OCI-LY3 (cell line): ENCODE data around the gene TMEM125.

ENCODE experiments used
- EZH2phosphoT487 ChIP-seq: fragments of 200-600 bp; shearing (Covaris generic); IDR thresholded peaks from 2 replicates; pipeline ENCODE4 v1.6.1; 2018; ENCODE audit warnings: antibody characterized with exemption, mixed run types, low read depth
- TF ChIP-seq, protein P1 (sequence below): fragments of 200-600, 300-600 bp; sonication (generic); IDR thresholded peaks from 2 replicates; pipeline ENCODE4 v1.5.1; 2014; ENCODE audit warnings: antibody characterized with exemption, low read length, low read depth

GRCh38 chr1:43288058-43288784 lies 18.4 kb downstream of the TMEM125 start:
- no peak for TF ChIP-seq EZH2phosphoT487
- TF ChIP-seq, protein P1, sequence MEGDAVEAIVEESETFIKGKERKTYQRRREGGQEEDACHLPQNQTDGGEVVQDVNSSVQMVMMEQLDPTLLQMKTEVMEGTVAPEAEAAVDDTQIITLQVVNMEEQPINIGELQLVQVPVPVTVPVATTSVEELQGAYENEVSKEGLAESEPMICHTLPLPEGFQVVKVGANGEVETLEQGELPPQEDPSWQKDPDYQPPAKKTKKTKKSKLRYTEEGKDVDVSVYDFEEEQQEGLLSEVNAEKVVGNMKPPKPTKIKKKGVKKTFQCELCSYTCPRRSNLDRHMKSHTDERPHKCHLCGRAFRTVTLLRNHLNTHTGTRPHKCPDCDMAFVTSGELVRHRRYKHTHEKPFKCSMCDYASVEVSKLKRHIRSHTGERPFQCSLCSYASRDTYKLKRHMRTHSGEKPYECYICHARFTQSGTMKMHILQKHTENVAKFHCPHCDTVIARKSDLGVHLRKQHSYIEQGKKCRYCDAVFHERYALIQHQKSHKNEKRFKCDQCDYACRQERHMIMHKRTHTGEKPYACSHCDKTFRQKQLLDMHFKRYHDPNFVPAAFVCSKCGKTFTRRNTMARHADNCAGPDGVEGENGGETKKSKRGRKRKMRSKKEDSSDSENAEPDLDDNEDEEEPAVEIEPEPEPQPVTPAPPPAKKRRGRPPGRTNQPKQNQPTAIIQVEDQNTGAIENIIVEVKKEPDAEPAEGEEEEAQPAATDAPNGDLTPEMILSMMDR: no peak
